Fibroblast of skin of left quadriceps (primary cell): ENCODE measurements around the gene KCNC4.

Experiments
- DNase-seq, 2 experiments: peaks; one replicate each; pipeline ENCODE4 v3.0.0-alpha.2; 2013; ENCODE audit warnings: low read depth in 2 of 2

The KCNC4 gene

GRCh38 chr1:110188035-110188618 is 22.0 kb upstream of the KCNC4 start:
- DNase-seq = no peak

GRCh38 chr1:110189181-110189580 is 20.9 kb upstream of the KCNC4 start:
- no peak for DNase-seq

- no peak for DNase-seq
These were observed 19.7 kb upstream of the KCNC4 start for GRCh38 chr1:110190282-110190929.

- DNase-seq = no peak
These were observed 17.6 kb upstream of the KCNC4 start for GRCh38 chr1:110192541-110192940.

GRCh38 chr1:110195196-110195595 is 14.9 kb upstream of the KCNC4 start:
- DNase-seq = no peak

GRCh38 chr1:110196917-110197765 is 13.0 kb upstream of the KCNC4 start:
- no peak for DNase-seq

- no peak for DNase-seq
These were observed 12.0 kb upstream of the KCNC4 start for GRCh38 chr1:110197905-110198629.

GRCh38 chr1:110198746-110199145 is 11.4 kb upstream of the KCNC4 start:
- no peak for DNase-seq

- DNase-seq = no peak
These were observed 9.9 kb upstream of the KCNC4 start for GRCh38 chr1:110200190-110200589.

- no peak for DNase-seq
These were observed 9.4 kb upstream of the KCNC4 start for GRCh38 chr1:110200666-110201065.

GRCh38 chr1:110201157-110201825 is 8.8 kb upstream of the KCNC4 start:
- DNase-seq = no peak

GRCh38 chr1:110203021-110203661 is 7.0 kb upstream of the KCNC4 start:
- peak; percentile 42 to 44 for DNase-seq

GRCh38 chr1:110205156-110205555 is 5.0 kb upstream of the KCNC4 start:
- DNase-seq = no peak

- DNase-seq = no peak
These were observed 4.4 kb upstream of the KCNC4 start for GRCh38 chr1:110205591-110206155.

- no peak for DNase-seq
These were observed 3.7 kb upstream of the KCNC4 start for GRCh38 chr1:110206261-110206920.

GRCh38 chr1:110207831-110208230 is 2.3 kb upstream of the KCNC4 start:
- no peak for DNase-seq

GRCh38 chr1:110208916-110209645 is 1.0 kb upstream of the KCNC4 start:
- DNase-seq = no peak

GRCh38 chr1:110210604-110211495 is 736 bp downstream of the KCNC4 start:
- no peak for DNase-seq
